HG03159 (cell line): ENCODE measurements around the gene JMJD6.
"Not testable (repeated sequence)": the region's sequence is repeated elsewhere in the genome, so short reads cannot be mapped to it uniquely, and the experiment has no call there.

Experiments used
- ATAC-seq: cut with Tn5 transposase; IDR thresholded peaks from one replicate; pipeline ENCODE4 v1.9.1; 2021; ENCODE audit warnings: mild to moderate bottlenecking, moderate library complexity; ENCODE audit not compliant: unreplicated experiment

Gene JMJD6

DNA sequence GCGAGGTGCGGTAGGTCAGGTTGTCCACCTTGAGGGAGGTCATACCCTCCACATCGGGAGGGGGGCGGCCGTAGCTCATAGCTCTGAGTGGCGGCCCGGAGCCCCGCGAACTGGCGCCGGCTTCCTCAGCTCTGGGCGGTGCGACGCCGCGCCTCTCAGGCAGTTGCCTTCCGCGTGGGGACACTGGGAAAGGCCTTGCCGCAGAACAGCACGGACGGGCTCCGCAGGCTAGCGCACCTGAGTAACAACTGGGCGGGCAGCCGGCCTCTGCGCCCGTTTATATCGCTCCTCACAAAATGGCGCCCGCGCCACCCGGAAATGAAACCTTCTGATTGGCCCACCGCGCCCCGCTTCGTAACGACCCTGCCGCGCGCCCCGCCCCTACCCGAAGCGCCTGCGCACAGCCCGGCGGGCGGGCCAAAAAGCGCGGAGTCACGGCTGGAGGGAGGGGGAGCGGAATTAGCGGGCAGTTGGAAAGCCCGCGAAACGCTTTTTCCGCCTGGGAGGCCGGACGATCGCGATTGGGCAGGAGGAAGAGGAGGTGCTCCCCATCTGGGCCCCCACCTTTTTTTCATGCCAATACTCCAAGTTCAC, 10.8 kb upstream of the JMJD6 start, which contains the start of gene SRSF2:
SRSF2 (minus strand) TSS at position 250 of the 594 bp plus-strand sequence; CDS start at position 79, 171 bp downstream.
- ATAC-seq = peak; percentile 61

DNA sequence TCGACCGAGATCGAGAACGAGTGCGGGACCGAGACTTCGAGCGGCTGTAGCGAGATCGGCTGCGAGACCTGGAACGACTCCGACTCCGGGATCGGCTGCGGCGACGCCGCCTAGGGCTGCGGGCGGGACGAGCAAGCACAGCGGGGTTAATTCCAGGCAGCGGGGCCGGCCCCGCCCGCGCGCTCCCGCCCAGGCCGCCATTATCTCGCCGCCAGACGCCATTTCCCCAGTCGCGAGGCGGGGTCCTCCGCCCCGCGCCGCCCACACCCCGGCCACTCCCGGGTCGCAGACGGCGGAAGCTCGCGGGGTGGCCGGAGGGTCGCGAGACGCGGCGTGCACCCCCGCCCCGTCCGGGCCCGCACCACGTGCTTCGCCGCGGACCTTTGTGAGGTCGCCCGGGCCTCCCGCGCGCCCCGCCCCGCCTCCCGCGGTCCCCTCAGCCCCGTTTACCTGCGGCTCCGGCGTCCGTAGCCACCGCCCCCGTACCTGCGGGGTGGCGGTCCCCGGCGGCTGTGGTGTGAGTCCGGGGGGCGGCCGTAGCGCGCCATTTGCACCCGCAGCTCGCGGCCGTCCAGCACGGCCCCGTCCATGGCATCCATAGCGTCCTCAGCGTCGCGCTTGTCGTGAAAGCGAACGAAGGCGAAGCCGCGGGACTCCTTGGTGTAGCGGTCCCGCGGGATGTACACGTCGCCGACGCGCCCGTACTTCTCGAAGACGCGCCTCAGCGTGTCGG, 10.1 kb upstream of the JMJD6 start:
- peak; percentile 12 for ATAC-seq

DNA sequence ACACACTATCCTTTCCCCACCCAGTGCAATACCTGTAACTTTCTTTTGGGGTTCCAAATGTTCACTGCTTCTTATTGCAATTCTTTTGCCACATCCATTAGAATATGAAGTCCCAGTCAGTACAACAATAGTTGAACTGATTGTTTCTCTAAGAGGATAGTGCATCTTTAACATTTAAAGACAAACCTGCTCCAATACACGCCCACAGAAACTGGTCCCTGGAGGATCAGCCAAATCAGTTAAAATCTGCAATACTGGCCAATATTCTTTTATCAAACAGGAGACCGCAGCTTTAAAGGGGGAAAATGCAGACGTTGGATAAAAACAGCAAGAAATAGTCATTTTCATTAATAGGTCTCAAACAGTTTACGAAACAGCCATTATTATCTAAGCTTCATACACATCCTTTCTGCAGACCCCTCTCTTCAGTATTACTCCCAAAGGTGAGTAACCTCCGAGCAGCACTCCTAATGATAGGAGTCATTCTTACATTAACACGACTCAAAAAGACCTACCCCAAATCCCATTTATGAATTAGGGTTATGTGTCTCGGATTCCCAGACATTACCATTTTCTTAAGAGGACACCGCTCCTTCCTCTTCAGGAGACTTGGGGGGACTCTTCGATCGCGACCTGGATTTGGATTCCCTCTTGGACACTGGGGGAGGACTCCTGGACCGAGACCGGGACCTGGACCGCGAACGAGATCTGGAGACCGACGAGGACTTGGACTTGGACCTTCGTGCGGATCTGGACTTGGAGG, 9.4 kb upstream of the JMJD6 start:
- ATAC-seq = no peak

DNA sequence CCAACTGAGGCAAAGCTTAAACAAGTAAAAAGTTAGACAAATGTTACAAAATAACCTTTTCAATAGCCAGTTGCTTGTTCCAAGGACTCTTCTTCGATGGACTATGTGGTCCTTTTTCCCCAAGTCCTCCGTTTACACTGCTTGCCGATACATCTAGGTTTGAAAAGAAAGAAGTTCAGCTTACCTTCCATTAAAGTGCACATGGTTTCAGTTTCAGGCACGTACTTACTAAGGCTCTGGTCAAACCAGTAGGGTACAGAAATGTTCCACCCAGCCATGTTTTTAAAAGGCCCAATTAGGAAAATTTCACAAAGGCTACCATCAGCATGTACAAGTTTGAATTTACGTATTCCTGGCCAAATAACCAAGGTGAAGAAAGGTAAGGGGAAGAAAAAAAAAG, 8.6 kb upstream of the JMJD6 start:
- no peak for ATAC-seq

DNA sequence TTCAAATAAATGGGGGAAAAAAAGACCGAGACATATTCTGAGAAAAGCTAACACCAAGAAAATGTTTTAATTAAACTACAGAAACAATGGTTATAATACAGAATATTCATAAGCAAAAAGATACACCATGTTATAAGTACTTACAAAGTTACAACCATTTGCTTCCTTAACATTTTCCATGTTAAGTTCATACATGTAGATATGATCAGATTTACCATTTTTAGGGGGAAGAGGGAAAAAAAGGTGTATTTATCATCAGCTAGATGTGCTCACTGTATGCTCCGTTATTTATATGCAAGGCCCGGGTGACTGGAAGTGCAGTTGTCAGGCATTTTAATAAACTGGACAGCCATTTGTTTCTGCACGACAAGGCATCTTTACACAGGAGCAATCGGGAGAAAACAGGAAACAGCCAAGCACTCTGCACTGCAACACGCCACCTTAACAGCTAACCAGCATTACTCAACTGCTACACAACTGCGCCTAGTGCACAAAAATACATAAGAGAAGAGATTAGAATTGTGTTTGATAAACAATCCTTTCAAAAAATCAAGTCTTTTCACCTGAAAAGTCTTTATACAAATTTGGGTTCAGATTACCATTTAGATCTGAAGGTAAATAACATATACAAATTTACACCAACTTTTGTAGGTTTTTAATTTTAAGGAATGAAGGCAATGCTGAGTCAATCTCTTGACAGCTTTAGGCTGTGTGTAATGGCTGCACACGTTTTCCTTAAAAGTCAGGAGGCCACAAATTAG, 7.9 kb upstream of the JMJD6 start:
- ATAC-seq = no peak

DNA sequence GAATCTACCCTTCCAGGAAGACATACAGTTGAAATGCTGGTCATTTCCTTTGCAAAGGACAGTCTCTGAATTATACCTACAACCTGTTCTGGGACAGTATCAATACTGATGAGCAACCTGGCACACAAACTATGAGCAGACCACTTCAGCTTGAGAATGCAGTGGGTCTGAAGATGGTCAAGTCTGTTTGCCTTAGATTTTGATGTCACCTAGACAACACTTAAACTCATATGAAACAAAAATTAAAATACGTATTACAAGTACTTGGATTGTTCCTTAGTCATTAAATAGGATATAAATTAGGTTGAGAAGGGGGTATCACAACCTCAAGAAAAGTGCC, 7.2 kb upstream of the JMJD6 start:
- no peak for ATAC-seq

DNA sequence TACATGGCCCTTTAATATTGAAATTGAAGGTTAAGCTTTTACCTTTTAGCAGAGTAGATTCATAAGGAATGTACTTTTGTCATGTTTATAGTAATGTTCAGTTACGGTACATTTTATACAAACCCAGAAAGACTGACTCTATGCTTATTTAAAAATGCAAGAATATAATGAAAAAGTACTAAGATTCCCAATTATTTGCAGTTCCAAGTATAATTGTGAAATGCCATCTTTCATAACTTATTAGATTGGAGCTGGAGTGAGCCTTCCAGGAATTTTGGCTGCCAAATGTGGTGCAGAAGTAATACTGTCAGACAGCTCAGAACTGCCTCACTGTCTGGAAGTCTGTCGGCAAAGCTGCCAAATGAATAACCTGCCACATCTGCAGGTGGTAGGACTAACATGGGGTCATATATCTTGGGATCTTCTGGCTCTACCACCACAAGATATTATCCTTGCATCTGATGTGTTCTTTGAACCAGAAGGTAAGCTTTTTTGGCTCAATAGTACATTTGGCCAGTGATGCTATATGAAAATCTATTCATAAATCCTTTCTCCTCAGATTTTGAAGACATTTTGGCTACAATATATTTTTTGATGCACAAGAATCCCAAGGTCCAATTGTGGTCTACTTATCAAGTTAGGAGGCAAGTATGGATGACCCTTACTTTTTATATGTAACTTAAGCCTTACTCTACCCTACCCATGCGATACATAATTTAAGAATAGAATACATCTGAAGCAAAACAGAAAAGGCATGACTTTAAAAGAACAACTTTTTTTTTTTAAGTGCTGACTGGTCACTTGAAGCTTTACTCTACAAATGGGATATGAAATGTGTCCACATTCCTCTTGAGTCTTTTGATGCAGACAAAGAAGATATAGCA, 6.6 kb upstream of the JMJD6 start:
- no peak for ATAC-seq

DNA sequence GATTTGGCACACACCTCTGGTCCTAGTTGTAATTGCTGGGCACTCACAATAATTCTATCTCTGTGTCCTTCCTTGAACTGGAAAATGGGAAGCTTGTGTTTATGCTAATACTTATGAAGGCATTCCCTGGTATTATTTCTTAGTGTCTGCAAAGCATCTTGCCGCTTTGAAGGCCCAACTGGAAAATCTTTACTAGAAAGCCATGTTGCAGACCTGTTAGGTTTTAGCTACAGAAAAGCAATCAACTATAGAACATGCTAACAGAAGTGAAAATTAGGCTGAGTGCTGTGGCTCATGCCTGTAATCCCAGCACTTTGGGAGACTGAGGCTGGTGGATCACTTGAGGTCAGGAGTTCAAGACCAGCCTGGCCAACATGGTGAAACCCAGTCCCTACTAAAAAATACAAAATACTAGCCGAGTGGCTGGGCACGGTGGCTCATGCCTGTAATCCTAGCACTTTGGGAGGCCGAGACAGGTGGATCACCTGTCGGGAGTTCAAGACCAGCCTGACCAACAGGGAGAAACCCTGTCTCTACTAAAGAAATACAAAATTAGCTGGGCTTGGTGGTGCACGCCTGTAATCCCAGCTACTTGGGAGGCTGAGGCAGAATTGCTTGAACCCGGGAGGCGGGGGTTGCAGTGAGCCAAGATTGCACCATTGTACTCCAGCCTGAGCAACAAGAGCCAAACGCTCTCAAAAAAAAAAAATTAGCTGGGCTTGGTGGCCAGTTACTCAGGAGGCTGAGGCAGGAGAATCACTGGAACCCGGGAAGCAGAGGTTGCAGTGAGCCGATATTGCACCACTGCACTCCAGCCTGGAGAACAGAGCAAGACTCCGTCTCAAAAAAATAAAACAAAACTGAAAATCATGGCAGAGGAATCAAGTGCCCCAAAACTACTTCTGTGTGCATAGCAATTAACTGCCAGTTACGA, 5.7 kb upstream of the JMJD6 start:
- ATAC-seq = not testable (repeated sequence)

DNA sequence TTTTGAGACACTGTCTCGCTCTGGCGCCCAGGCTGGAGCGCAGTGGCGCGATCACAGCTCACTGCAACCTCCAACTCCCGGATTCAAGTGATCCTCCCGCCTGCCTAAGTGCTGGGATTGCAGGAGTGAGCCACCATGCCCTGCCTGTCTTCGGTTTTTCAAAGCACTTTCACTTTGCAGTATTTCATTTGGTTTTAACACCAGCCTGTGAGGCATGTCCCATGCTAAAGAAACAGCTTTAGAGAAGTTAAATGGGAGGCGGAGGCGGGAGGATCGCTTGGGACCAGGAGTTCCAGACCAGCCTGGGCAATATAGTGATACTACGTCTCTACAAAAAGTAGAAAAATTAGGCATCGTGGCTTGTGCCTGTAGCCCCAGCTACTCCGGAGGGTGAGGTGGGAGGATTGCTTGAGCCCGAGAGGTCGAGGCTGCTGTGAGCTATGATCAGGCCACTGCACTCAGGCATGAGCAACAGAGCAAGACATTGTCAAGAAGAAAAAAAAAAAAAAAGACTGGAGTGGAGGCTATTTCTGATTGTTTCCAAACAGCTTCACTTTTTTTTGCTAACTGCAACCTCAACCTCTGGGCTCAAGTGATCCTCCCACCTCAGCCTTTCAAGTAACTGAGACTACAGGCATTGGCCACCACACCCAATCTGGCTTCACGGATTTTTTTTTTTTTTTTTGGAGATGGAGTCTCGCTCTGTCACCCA, 1.5 kb upstream of the JMJD6 start:
- ATAC-seq = no peak

DNA sequence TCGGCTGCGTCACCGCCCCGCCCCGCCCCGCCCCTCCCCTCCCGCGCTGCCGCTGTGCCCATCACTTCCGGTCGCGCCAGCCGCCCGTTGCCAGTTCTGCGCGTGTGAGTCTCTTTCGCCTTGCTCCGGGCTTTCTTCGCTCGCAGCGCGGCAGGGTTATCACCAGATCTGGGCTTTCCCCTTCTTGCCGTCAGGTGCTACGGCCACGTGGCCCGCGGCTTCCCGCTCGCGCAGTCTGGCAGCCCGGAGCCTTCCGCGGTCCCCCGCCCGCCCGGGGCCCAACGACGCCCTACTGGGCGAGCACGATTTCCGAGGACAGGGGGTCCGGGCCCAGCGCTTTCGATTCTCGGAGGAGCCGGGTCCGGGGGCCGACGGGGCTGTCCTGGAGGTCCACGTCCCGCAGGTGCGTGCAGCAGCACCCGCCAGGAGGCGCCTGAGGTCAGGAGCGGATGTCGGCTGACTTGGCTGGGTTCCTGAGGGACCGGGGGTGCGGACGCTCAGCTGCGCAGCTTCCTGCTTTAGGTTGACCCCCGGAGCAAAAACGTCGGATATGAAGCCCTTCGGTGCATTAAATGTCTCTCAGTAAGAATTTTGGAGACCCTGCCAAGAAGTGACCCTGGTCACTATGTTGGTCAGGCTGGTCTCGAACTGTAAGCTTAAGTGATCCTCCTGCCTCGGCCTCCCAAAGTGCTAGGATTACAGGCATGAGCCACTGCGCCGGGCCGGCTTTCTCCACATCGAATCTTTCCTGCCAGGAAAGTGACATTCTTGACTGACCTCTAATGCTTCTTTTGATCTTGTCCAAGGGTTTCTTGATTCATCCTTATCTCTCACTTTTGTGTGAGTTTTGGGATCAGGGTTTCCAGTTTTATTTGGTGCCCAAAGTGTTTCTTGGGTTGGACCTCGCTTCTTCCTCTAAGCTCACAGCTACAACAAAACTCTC, 641 bp upstream of the JMJD6 start, which contains the start of gene METTL23:
METTL23 (plus strand) TSS at position 64 of the 943 bp plus-strand sequence. CDS start 2,872 bp downstream, outside the sequence.
- ATAC-seq = peak; percentile 43

DNA sequence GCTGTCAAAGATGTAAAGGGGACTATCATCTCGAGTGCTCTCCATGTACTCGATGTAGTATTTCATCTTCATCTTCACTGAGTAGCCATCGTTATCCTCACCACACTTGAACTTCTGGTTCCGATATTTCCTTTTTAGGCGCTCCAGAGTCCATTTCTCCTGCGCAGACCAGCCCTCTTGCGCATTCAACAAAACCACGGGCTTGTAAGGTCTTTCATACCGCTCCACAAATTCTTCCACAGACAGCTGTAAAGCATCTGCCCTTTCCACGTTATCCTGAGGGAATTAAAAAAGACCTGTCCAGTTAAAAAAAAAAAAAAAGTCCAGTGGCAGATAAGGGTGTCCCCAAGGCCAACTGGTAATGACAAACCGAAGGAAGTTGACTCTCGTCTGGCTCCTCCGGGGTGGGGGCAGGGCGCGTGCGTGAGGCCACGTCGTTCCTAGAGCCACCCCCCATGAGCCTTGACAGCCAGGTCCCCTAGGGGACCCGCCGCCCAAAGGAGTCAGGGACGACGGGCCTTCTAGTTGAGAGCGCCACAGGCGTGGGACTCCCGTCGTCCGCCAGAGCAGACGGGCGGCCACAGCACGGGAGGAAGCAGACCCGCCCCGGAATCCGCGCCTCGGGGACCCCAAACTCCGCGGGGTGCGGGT, 701 bp downstream of the JMJD6 start:
- ATAC-seq = peak; percentile 6

DNA sequence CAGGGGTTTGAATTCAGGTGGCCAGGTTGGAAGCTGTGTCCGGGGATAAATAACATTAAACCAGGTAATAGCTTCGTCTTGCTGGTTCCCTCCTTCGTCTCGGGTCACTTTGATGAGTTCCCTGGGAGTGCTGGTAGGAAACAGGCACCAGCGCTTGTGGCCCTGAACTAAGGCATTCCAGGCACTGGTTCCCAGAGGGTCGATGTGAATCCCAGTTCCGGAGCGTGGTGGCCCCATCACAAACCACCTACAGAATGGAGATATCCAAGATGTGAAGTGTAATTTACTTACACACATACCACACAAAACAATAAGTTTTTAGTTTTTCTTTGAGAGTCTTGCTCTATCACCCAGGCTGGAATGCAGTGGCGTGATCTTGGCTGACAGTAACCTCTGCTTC, 2.6 kb downstream of the JMJD6 start:
- ATAC-seq = no peak

DNA sequence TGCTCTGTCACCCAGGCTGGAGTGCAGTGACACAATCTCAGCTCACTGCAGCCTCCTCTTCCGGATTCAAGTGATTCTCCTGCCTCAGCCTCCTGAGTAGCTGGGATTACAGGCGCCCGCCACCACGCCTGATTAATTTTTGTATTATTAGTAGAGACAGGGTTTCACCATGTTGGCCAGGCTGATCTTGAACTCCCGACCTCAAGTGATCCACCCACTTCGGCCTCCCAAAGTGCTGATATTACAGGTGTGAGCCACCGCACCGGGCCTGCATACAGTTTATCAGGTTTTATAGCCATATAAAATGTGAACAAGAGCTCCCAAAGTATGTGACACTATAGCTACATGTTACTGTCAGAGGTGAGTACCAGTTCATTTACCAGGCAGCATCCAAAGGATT, 3.4 kb downstream of the JMJD6 start:
- ATAC-seq = not testable (repeated sequence)

DNA sequence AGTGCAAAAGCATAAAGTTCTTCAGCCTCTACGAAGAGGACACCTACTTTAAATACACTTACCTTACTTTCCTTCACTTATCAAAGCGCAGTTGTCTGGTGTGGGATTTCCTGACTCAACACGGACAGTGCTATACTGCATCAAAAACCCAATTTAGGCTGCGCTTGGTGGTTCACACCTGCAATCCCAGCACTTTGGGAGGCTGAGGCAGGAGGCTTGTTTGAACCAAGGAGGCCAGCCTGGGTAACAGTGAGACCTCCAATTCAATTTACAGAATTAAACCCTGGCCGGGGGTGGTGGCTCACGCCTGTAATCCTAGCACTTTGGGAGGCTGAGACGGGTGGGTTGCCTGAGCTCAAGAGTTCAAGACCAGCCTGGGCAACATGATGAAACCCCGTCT, 4.1 kb downstream of the JMJD6 start:
- ATAC-seq = no peak

DNA sequence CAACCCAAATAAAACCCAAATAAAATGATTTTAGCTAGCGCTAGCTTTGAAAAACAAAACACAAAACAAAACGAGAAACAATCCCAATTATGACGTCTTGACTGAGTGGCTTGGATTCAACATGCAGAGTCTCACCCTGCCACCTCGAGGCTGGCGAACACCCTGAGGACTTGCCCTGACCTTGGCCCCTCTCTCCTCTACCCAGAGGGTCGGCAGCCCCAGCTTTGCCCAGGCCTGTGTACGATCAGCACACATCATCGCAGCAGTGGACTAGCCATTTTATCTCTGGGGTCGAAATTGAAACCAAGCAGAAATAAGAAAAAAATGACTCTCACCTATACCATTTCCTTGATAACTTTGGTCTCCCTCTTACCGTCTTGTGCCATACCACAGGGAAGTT, 4.9 kb downstream of the JMJD6 start:
- no peak for ATAC-seq

DNA sequence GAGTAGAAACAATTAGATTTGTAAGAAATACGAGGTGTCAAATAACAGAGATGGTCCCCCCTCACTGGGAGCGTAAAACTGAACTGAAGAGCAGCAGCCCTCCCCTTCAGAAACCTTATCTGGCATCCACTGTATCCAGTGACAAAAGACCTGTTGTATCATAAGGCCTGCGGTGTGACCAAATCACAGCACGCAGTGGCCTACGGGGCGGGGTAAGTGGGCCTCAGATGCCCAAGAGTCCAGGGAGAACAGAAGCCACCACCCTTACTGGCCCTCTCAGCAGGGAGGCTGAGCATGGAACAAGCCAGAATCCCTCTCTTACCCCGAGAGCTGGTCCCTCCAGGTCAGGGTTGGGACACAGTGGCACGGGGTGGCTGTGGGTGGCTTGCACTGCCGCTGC, 5.5 kb downstream of the JMJD6 start:
- ATAC-seq = no peak

DNA sequence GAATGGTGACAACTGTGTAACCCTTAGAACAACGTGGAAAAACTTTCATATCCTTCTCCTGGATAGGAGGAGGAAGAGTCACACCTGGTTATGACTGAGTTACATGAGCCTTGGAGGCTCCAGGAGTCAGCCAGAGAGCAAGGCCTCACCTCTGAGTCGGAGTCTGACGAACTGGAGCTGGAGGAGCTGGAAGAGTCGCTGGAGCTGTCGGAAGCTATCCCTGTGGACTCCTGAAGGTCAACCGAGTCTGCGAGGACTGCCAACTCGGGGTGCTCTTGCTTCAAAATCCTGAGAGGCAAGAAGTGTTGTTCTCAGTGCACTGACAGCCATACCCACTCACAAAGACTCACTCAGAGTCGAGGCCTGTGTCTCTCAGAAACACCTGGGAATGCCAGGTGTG, 6.2 kb downstream of the JMJD6 start:
- ATAC-seq = no peak
